SK-N-SH (cell line): ENCODE measurements around the gene DMD.

Experiments used
- CTCF ChIP-seq: fragments of 200-600 bp; sonication (generic); IDR thresholded peaks from 2 replicates; pipeline ENCODE4 v1.6.1; 2017; ENCODE audit warnings: antibody characterized with exemption, mild to moderate bottlenecking, moderate library complexity
- EP300 ChIP-seq, 2 experiments: IDR thresholded peaks; 2 replicates each; pipeline versions ENCODE4 v1.4.0 to v1.6.1; 2012; ENCODE audit warnings: borderline replicate concordance in 1 of 2, low read depth in 1 of 2, low read length in 1 of 2
- NRF1 ChIP-seq: IDR thresholded peaks from 2 replicates; pipeline ENCODE4 v1.6.1; 2012; ENCODE audit warnings: low read depth, mild to moderate bottlenecking, low read length
- POLR2AphosphoS5 ChIP-seq: IDR thresholded peaks from 2 replicates; pipeline ENCODE4 v1.6.1; 2012; ENCODE audit warnings: low read depth, low read length
- RAD21 ChIP-seq: IDR thresholded peaks from 2 replicates; pipeline ENCODE4 v1.6.1; 2012; ENCODE audit warnings: mild to moderate bottlenecking, low read length
- RCOR1 ChIP-seq: fragments of 150-350 bp; IDR thresholded peaks from 2 replicates; pipeline ENCODE4 v1.6.1; 2017; ENCODE audit warnings: antibody characterized with exemption, low read length
- REST ChIP-seq: IDR thresholded peaks from 2 replicates; pipeline ENCODE4 v1.6.1; 2012; ENCODE audit warnings: mild to moderate bottlenecking, low read depth, low read length, moderate library complexity
- RFX5 ChIP-seq: IDR thresholded peaks from 2 replicates; pipeline ENCODE4 v1.6.1; 2012; ENCODE audit warnings: mild to moderate bottlenecking, improper control_type of control experiment, low read length
- TAF1 ChIP-seq: IDR thresholded peaks from 2 replicates; pipeline ENCODE4 v1.6.1; 2012; ENCODE audit warnings: low read depth, mild to moderate bottlenecking, low read length, moderate library complexity, borderline replicate concordance
- TEAD4 ChIP-seq: IDR thresholded peaks from 2 replicates; pipeline ENCODE4 v1.4.0; 2012; ENCODE audit warnings: mild to moderate bottlenecking, borderline replicate concordance; ENCODE audit not compliant: insufficient read depth
- USF2 ChIP-seq: fragments of 150-350 bp; IDR thresholded peaks from 2 replicates; pipeline ENCODE4 v1.6.1; 2017; ENCODE audit warnings: antibody characterized with exemption, low read length, low read depth, borderline replicate concordance
- TF ChIP-seq, protein P1 (sequence below): IDR thresholded peaks from 2 replicates; pipeline ENCODE4 v1.4.0; 2012; ENCODE audit warnings: low read depth

- TF ChIP-seq CTCF (no peak), RFX5 (no peak), RCOR1 (no peak), EP300 (IDR thresholded peaks at IDR 0.05; ENCODE audit: borderline replicate concordance in 1 of 2, low read depth in 1 of 2, low read length in 1 of 2) (no peak), RAD21 (no peak), USF2 (no peak), TEAD4 (no peak), NRF1 (no peak), POLR2AphosphoS5 (no peak), TAF1 (no peak), REST (no peak)
- TF ChIP-seq, protein P1, sequence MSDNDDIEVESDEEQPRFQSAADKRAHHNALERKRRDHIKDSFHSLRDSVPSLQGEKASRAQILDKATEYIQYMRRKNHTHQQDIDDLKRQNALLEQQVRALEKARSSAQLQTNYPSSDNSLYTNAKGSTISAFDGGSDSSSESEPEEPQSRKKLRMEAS: no peak
Observed at GRCh38 chrX:31593353-31593752, 1618.0 kb downstream of the DMD start.
